DMS53 treated with DMSO at 0.1 percent for 48 hours (cell line): ENCODE data around the gene ATG13.
"Not testable (repeated sequence)": the region's sequence is repeated elsewhere in the genome, so short reads cannot be mapped to it uniquely, and the experiment has no call there.

Experiments
- DNase-seq: peaks from one replicate; lab custom pipeline; 2025; ENCODE audit not compliant: unreplicated experiment; lab: John Stamatoyannopoulos, UW

Gene ATG13

DNA sequence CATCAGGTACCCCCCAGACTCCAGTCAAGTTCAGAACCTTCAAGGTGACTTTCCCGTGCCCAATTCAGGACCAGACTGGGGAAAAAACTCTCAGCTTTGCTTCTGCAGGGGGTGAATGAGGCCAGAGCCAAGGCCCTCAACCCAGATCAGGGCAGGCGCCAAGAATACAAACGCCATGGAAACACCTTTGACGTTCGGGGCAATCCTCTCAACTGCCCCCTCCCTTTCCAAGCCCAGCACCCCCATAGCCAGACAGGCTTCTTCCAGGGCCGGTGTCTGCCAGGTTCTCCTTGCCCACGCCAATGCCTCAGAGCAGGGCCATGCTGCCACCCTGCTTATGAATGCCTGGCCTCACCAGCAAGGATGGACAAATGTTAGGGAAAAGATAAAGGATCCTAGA, 77.3 kb downstream of the ATG13 start:
- no peak for DNase-seq

DNA sequence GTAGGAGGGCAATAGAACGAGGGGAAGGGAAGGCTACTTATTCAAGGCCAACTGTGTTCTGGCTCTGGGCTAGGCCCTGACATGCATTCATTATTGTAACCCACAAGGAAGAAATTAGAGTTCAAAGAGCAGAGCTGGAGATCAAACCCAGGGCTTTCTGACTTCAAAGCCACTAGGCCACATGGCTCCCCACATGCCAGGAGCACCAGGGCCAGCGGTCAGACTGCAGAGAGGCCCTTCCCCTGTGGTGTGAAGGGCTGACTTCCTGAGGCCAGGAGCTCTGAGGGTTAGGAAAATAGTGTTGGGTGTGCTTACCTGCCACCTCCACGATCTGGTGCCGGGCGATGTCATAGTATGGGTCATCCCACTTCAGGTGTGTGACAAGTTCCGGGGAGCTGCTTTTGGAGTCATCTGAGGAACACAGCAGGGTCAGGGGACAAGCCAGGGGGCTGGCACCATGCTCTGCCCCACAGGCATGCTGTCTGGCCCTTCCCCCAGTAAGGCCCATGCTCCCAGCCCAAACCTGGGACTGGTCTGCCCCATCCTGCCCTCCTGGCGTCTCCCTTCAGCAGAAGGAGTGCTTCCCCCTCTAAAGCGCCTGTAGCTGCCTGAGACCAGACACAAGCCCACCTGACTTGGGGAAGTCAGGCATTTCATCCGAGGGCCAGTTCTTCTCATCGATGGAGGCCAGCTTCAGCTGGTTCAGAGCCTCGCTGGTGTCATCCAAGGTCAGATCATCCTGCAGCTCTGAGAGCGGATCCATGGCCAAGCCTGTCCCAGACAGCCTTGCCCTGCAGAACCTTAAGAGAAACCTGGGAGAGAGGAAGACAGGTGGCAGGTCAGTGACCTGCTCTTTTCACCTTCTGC, 78.2 kb downstream of the ATG13 start:
- no peak for DNase-seq

DNA sequence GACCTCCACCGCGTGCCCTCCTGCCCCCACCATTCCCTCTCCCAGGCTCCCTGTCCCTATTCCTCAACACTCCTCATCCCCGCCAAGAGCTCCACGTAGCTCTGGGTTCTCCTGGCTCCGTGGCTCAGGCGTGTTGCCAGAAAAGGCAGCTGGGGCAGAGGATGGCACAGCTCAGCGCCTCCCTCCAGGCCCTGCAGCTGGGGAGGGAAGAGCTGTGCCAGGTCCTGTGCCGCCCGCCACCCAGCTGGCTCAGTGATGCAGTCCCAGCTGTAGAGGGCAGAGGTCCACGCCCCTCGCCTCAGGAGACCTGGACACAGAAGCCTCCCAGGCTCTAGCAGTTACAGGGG, 78.8 kb downstream of the ATG13 start:
- no peak for DNase-seq

DNA sequence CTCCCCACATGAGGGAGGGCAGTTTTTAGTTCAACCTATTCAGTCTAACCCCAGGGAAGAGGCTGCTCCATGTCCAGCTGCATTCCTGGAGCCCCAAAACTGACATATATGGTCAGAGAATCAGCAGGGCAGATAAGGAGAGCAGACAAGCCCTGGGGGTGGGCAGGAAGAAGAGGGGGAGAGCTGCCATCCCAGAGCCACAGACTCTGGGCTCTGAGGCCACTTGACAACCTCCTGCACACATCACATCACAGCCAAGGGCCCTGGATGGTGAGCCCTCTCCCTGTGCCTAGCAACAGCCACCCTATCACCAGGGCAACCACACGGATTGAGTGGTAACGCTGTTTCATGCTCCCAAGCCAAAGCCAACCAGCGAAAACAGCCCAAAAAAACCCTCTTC, 80.0 kb downstream of the ATG13 start:
- no peak for DNase-seq

DNA sequence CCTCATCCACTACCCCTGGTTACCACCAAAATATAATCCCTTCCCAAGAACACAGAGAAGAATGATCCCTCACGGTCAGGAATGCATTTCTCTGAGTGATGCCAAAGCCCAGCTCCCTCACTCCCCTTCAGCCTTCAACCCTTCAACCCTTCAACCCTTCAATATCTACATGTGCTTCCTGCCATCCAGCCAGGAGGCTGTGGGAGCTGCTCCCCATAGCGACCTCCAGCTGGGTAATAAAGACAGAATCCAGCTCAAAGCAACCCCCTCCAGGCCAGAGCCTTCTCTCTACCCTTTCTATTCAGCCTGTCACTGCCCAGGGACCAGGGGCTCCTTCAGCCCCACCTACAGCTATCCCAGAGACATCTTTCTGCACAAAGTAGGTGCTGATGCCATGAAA, 80.4 kb downstream of the ATG13 start:
- no peak for DNase-seq

DNA sequence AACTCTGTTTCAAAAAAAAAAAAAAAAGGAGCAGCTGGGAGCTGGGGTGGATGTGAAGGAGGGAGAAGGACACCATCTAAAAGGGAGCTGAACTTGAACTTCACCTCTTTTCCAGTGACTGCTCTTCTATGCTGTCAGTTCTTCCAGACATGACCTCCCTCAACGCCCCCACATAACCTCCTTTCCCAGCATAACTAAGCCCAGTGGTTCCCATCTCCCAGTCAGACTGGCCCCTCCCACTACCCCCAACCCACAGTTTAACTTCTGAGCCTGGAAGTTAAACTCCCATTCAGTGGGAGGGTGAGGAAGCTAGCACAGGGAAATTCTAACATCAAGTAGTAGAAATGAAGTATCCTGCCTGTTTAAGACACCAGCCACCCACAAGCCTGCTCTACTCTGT, 81.2 kb downstream of the ATG13 start:
- no peak for DNase-seq

DNA sequence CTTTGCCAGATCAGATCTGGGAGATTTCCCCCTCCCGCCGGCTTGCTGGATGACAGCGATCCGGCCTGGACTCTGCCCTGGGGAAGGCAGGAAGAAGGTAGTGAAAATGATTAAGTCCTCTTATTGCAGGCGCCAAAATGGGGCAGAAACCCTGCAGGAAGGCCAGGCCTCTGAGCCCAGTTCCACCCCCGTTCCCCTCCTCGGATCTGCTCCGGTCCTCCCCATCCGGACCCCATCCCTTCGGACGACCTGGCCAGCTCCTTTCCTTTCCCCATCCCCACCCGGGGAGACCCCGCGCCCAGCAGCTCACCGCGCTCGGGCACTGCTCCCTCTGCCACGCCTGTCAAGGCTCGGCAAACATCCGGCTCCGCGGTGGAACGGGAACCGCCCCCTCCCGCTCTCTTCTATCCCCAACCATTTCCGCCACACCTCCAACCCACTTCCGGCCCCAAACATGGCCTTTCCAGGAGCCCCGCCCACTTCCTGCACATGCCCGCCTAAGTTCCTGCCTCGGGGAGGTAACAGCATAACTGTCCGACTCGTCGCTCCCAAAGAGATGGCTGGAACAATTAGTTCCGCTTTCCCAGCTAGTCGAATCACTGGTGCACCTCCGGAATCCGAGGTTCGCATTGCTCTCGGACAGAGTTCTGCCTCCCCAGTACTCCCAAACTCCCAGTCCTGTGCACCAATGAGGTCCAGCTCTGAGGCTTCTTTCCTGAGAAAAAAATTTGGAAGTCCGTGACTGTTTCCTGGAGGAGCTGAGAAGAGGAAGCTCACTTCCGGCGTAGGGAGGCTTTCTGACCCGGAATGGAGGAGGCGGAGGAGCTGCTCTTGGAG, 83.1 kb downstream of the ATG13 start, which contains the start of the genes ARHGAP1 and ZNF408:
ARHGAP1 (minus strand) TSS at position 379 of the 837 bp plus-strand sequence. CDS start 4,512 bp downstream, outside the sequence.
ZNF408 (plus strand) TSS at position 791 of the 837 bp plus-strand sequence; CDS start at position 808, 17 bp downstream.
- peak; percentile 89 for DNase-seq

DNA sequence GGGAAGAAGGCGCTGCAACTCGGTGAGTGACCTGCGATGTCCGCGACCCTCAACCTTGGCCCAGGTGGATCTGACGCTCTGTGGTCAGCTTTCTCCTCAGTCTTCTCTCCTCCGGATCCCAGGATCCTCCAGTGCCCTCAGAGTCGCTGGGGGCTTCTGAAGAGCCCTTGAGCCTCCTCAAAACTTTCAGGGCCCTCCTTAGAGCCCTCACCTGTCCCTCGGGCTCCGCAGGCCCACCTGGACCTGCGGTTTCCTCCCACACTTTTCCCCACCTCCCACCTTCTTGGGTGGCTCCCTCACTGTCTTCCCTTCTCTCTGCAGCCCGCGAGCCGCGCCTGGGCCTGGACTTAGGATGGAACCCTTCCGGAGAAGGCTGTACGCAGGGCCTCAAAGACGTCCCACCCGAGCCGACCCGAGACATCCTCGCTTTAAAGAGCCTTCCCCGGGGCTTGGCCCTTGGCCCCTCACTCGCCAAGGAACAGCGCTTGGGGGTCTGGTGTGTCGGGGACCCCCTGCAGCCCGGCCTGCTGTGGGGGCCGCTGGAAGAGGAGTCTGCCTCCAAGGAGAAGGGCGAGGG, 83.8 kb downstream of the ATG13 start:
- DNase-seq: no peak

DNA sequence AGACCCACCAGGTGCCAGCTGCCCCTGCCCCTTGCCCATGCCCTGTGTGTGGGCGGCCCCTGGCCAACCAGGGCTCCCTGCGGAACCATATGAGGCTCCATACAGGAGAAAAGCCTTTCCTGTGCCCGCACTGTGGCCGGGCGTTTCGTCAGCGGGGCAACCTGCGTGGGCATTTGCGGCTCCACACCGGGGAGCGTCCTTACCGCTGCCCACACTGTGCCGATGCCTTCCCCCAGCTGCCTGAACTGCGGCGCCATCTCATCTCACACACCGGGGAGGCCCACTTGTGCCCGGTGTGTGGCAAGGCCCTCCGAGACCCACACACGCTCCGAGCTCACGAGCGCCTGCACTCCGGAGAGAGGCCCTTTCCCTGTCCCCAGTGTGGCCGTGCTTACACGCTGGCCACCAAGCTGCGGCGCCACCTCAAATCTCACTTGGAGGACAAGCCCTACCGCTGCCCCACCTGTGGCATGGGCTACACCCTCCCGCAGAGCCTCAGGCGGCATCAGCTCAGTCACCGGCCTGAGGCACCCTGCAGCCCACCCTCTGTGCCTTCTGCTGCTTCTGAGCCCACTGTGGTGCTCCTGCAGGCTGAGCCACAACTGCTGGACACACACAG, 87.8 kb downstream of the ATG13 start:
- no peak for DNase-seq

DNA sequence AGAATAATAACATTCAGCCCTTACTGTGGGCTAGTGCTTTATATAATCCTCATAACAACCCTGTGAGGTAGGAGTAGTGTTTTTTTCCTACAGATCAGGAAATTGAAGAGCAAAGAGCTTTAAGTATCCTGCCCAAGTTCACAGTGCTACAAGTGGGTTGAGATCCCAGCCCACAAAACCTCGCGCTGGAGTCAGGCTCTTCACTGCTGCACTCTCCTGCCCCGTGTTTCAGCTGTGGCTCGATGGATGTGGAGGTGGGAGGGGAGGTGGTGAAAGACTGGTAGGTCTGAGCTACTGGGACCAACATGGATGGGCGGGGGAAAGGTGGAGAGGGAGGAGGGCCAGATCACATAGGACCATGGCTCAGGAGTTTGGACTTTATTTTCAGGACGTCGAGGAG, 89.5 kb downstream of the ATG13 start:
- no peak for DNase-seq

DNA sequence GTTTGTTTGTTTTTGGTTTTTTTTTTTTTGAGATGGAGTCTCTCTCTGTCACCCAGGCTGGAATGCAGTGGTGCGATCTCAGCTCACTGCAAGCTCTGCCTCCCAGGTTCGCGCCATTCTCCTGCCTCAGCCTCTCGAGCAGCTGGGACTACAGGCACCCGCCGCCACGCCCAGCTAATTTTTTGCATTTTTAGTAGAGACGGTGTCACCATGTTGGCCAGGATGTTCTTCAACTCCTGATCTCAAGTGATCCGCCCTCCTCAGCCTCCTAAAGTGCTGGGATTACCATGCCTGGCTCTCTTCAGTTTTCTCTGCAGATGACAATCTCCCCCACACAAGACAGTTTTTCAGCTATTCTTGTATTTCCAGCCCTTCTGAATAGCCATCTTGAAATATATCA, 92.0 kb downstream of the ATG13 start:
- not testable (repeated sequence) for DNase-seq

DNA sequence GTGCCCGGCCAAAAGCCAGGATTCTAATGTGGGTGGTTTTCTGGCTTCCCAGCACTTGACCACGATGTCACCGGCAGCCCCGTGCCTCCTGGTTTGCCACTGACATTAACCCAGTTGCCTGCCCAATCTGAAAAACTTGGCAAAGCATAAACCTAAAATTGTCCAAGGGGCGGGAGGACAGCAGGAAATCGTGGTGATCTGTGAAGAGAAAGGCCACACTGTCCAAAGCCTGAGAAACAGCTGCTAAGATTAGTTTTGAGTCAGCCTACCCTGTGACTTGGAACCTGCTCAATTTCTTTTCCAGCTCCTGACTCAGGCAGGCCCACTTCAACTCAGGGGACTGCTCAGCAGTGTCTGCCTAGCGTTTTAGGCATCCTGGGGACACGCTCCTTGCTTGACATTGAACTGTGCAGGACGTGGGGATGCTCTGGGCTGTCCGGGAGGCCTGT, 93.5 kb downstream of the ATG13 start:
- DNase-seq: no peak

DNA sequence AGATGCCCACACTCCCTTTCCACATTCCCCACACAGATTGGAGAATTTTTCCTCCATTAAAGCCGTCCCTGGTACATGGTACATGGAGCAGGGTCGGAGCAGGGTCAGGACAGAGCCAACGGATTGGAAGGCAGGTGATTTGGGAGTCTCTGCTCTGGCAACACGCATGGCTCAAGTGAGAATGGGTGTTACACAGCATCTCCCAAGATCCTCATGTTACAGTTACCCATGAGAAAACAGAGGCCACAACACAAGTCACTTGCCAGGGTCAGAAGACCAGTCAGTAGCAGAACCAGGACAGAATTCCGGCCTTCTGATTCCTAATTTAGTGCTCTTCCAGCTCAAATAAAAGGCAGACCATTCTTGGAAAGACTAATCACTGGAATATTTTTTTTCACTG, 94.0 kb downstream of the ATG13 start:
- no peak for DNase-seq

DNA sequence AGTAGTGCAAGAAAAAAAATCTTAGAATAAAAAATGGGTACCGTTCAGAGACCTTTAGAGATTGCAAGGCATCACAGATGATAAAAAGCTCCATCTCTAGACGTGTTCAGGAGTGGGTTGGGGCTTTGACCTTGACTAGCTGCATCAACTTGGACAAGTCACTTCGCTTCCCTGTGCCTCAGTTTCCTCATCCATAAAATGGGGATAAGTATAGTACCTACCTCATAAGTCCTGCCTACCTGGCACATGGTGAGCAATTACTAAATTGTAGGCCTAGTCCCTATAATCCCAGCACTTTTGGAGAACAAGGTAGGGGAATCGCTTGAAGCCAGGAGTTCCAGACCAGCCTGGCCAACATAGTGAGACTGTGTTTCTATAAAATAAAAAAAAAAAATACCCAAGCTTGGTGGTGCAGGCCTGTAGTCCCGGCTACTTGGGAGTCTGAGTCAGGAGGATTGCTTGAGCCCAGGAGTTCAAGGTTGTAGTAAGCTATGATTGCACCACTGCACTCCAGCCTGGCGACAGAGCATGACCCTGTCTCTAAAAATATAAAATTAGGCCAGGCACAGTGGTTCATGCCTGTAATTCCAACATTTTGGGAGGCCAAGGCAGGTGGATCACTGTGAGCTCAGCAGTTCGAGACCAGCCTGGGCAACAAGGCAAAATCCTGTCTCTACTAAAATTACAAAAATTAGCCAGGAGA, 95.7 kb downstream of the ATG13 start:
- DNase-seq: no peak

DNA sequence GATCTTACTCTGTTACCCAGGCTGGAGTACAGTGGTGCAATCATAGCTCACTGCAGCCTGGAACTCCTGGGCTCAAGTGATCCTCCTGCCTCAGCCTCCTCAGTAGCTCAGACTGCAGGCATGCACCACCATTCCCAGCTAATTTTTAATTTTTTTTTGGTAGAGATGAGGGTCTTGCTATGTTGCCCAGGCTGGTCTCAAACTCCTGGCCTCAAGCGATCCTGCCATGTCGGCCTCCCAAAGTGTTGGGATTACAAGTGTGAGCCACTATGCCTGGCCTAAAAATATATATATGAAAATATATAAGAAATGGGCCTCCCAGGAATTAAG, 100.4 kb downstream of the ATG13 start:
- DNase-seq: not testable (repeated sequence)

DNA sequence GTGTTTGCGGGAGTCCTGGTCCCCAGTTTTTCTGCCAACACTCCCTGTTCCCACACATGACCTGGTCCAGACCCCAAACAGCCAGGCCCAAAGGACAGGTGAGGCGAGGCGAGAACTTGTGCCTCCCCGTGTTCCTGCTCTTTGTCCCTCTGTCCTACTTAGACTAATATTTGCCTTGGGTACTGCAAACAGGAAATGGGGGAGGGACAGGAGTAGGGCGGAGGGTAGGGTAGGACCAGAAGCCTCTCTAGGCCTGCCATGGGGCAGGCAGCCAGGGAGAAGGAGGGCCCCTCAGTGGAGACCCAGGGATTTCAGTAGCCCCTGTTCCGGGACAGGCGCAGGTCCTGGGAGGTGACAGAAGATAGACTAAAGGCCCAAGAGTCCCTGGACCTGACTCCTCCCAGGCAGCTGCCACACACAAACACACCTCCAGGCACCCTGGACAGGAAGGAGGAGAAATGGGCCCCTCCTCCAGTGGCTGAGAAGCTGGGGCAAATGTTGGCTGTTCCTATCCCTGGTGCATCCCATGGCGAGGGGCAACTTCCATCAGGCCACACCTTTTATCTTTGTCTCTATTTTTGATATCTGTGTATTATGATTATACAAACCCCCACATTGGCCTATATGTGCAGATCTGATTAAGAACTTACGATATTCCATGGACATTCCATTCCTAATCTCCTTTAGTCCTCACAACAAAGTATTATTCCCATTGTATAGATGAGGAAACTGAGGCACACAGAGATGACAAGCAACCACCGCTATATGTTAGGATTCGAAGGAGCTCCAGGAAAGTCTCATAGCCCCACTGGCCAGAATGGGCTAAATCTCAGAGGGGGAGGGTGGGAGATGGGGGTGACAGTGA, 101.0 kb downstream of the ATG13 start:
- peak; percentile 71 for DNase-seq

DNA sequence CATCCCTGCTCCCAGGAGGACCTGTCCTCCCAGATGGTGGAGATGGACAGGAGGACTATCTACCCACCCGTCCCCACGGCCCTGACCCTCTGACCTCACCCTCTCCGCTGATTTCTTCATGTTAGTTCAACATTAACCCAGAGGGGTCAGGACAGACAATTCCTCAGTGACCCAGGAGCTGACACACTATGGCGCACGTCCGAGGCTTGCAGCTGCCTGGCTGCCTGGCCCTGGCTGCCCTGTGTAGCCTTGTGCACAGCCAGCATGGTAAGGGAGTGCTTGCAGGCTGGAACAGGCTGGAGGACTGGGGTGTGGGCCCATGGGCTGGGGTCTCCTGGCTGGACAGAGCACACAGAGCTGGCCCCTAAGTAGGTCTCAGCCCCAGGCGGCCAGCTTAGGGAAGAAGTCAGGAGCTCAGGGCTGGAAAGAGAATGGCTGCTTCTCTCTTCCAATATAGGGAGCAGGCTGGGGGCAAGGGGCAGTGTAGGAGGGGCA, 101.7 kb downstream of the ATG13 start, which contains the start of gene F2:
F2 (plus strand) TSS at position 166 of the 495 bp plus-strand sequence; CDS start at position 189, 23 bp downstream.
- DNase-seq: no peak

DNA sequence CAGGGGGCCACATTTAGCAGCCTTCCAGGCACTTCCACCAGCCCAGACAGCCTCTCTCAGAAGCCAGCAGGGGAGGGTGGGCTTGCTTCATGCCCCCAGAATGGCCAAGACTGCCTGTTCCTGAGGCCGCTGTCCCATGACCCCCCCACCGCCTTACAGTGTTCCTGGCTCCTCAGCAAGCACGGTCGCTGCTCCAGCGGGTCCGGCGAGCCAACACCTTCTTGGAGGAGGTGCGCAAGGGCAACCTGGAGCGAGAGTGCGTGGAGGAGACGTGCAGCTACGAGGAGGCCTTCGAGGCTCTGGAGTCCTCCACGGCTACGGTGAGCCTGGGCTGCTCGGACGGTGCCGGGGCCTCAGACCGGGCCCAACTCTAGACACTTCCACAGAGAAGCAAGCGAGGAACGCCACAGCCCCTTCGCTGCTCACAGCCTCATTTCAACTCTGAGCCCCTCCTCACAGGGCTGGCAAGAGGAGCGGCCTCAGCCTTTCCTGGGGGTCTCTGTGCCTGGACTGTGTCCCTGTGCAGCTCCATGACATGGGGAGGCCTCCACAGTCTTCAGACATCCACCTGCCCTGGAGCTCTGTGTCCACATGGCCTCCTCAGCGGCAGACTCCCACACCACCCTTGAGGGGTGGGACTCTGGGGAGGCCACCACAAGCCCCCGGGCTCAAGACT, 102.3 kb downstream of the ATG13 start:
- DNase-seq: no peak

DNA sequence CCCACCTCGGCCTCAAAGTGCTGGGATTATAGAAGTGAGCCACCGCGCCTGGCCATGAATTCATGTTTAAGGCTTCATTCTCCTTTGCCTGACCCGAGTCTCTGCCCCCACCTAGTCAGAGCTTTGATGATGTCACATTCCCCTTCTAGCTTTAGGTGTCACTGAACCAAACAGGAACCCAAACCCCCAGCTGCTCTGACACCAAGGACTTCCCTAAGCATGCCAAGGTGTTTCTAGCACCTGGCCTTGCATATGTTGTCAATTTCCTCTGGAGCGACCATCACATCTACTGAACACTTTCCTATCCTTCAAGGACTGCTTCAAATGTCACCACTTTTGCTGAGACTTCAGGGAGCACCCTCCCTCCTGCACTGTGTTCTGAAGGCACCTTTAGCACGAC, 103.9 kb downstream of the ATG13 start:
- no peak for DNase-seq
